NT2/D1 (cell line): ENCODE data around the gene ENGASE.

Experiments
- SUZ12 ChIP-seq: IDR thresholded peaks from 2 replicates; pipeline ENCODE4 v1.6.1; 2011; ENCODE audit not compliant: insufficient read length, insufficient read depth; ENCODE audit errors: extremely low read depth
- YY1 ChIP-seq: IDR thresholded peaks from 2 replicates; pipeline ENCODE4 v1.6.1; 2011; ENCODE audit not compliant: insufficient read length, insufficient read depth
- ZNF274 ChIP-seq: IDR thresholded peaks from 2 replicates; pipeline ENCODE4 v1.6.1; 2011; ENCODE audit warnings: mild to moderate bottlenecking, low read depth, low read length

DNA sequence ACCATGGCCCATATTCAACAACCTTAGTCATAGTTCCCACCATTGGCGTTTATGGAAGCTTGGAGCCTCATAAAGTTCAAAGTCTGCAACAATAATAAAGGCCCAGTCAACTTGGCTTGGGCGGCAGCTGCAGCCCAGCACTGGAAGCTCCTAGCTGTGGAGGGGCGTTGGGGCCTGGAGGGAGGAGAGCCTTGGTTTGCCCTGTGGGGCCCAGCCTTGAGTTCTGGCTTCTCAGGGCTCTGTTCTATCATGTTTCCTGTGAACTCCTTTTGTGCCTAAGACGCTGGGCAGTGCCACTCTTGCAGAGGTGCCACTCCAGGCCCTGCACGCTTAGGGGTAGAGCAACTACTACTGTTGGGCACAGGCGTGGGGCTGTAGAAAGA, 927 bp upstream of the ENGASE start:
- no peak for TF ChIP-seq SUZ12
- no peak for TF ChIP-seq ZNF274
- TF ChIP-seq YY1: no peak
